Karpas-422 (cell line): ENCODE data around the gene GAS7. TPM values are rescaled to one million over a fixed set of nuclear protein-coding genes. Genes with fewer than 3 reads are reported as not detected.
"Not testable (repeated sequence)": the region's sequence is repeated elsewhere in the genome, so short reads cannot be mapped to it uniquely, and the experiment has no call there.

Experiments
- DNase-seq: peaks from one replicate; pipeline ENCODE4 v3.0.0-alpha.2; 2015
- H2AFZ ChIP-seq: fragments of 200-600 bp; sonication (generic); 2 replicates; pipeline ENCODE4 v1.6.1; 2014; ENCODE audit warnings: antibody characterized with exemption, low read length, mixed read lengths
- H3K27ac ChIP-seq: fragments of 200-600 bp; sonication (generic); 2 replicates; pipeline ENCODE4 v1.5.1; 2014; ENCODE audit warnings: mild to moderate bottlenecking, low read length, moderate library complexity
- H3K27me3 ChIP-seq: fragments of 200-600 bp; sonication (generic); 2 replicates; pipeline ENCODE4 v1.6.1; 2014; ENCODE audit warnings: low read length, mixed read lengths
- H3K36me3 ChIP-seq: fragments of 200-600 bp; sonication (generic); 2 replicates; pipeline ENCODE4 v1.6.1; 2014; ENCODE audit warnings: low read length, mixed read lengths; ENCODE audit not compliant: insufficient read depth
- H3K4me1 ChIP-seq: fragments of 200-600 bp; sonication (generic); 2 replicates; pipeline ENCODE4 v1.6.1; 2014; ENCODE audit warnings: mild to moderate bottlenecking, low read length, mixed read lengths
- H3K4me2 ChIP-seq: fragments of 200-600 bp; sonication (generic); 2 replicates; pipeline ENCODE4 v1.6.1; 2014; ENCODE audit warnings: low read length, low read depth, mild to moderate bottlenecking; ENCODE audit not compliant: poor library complexity, severe bottlenecking
- H3K4me3 ChIP-seq: fragments of 200-600 bp; sonication (generic); 2 replicates; pipeline ENCODE4 v1.5.1; 2014; ENCODE audit warnings: mild to moderate bottlenecking, antibody characterized with exemption, low read length, mixed read lengths
- H3K79me2 ChIP-seq: fragments of 200-600 bp; sonication (generic); 2 replicates; pipeline ENCODE4 v1.6.1; 2014; ENCODE audit warnings: mild to moderate bottlenecking, low read length, mixed read lengths
- H3K9ac ChIP-seq: fragments of 200-600 bp; sonication (generic); 2 replicates; pipeline ENCODE4 v1.6.0; 2014; ENCODE audit warnings: low read length
- H3K9me2 ChIP-seq: fragments of 200-600 bp; sonication (generic), shearing (Covaris generic); replicated peaks from 2 replicates; pipeline ENCODE4 v1.6.0; 2014; ENCODE audit warnings: mild to moderate bottlenecking, low read length, moderate library complexity; ENCODE audit not compliant: insufficient read depth
- H3K9me3 ChIP-seq: fragments of 300-700, 200-600 bp; sonication (generic); 2 replicates; pipeline ENCODE4 v1.6.1; 2014; ENCODE audit warnings: low read length, mixed read lengths
- H4K20me1 ChIP-seq: fragments of 200-600 bp; sonication (generic); 2 replicates; pipeline ENCODE4 v1.6.1; 2014; ENCODE audit warnings: mild to moderate bottlenecking, antibody characterized with exemption, low read length, low read depth; ENCODE audit not compliant: insufficient read depth
- total RNA-seq: library from RNA; depleted of rRNA; stranded (reverse); fragments of >200 nt; shearing (Covaris generic); gene quantifications from 2 replicates; pipeline ENCODE4 v1.2.3, GENCODE V29; 2014; ENCODE audit warnings: low replicate concordance

GAS7 gene
- total RNA-seq, 1 experiment from 2014 or later, result 79.9 TPM

DNA sequence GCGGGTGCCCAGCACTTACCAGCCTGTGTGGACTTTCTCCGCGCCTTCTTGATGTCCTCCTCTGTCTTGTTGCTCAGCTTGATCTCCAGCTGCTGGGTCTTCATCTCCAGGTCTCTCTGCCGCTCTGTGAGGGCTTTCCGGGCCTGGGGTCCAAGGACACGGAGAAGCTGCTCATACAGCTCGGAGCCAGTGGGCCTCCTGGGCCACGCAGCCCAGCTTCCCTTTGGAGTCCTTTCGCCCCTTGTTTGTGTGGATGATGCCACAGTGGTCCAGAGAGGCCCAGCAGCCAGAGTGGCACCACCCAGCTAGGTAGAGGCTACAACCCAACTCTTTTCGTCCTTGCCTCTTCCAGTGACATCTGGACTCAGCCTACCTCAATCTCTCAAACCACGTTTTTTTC is 272.9 kb downstream of the GAS7 start:
- 0 out of 2 replicates have a peak, but pooled peaks cover 2% of the 10 kb centered on the region for H3K79me2 ChIP-seq
- H3K4me1 ChIP-seq, result peaks cover 46% of the 10 kb centered on the region
- H3K4me2 ChIP-seq, result no peak overlapping the region
- H3K36me3 ChIP-seq, result peaks cover 37% of the 10 kb centered on the region
- no peak overlapping the region for H3K4me3 ChIP-seq
- H3K27ac ChIP-seq, result peak overlapping the region; percentile 46; the same call in 1 of the 2 replicates
- no peaks in the 10 kb centered on the region for H3K9me2 ChIP-seq
- H3K27me3 ChIP-seq, result no peaks in the 10 kb centered on the region
- DNase-seq, result no peak
- H4K20me1 ChIP-seq, result no peaks in the 10 kb centered on the region
- H2AFZ ChIP-seq, result no peak overlapping the region
- H3K9me3 ChIP-seq, result no peaks in the 10 kb centered on the region
- no peak overlapping the region for H3K9ac ChIP-seq

DNA sequence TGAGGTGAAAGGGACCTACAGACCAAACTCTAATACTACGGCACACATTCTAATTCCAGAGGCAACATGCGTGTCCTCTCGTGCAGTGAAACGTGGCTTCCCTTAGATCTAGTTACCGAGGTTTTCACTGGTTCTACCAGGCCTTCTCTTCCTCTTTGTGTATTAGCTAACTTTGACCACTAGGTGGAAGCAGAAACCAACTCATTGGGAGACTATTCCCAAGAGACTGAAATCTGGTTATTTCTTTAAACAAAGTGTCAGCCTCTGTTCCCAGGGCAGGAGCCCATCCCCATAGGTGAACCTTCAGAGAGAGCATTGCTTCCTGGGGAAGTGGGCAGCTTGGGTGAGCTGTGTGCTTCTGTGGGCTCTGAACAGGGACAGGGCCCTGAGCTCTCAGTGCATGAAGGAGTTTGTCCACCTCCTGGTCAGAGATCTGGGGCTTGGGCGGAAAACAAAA is 273.6 kb downstream of the GAS7 start:
- Histone ChIP-seq H3K27me3 (no peaks in the 10 kb centered on the region), H3K79me2 (0 out of 2 replicates have a peak, but pooled peaks cover 2% of the 10 kb centered on the region), H2AFZ (no peak overlapping the region), H4K20me1 (no peaks in the 10 kb centered on the region), H3K9ac (no peak overlapping the region), H3K4me3 (no peak overlapping the region), H3K4me2 (no peak overlapping the region), H3K4me1 (peaks cover 39% of the 10 kb centered on the region), H3K9me3 (no peaks in the 10 kb centered on the region), H3K36me3 (peaks cover 37% of the 10 kb centered on the region), H3K27ac (peak overlapping the region; percentile 46; the same call in 1 of the 2 replicates), H3K9me2 (no peaks in the 10 kb centered on the region)
- peak; percentile 94 for DNase-seq

DNA sequence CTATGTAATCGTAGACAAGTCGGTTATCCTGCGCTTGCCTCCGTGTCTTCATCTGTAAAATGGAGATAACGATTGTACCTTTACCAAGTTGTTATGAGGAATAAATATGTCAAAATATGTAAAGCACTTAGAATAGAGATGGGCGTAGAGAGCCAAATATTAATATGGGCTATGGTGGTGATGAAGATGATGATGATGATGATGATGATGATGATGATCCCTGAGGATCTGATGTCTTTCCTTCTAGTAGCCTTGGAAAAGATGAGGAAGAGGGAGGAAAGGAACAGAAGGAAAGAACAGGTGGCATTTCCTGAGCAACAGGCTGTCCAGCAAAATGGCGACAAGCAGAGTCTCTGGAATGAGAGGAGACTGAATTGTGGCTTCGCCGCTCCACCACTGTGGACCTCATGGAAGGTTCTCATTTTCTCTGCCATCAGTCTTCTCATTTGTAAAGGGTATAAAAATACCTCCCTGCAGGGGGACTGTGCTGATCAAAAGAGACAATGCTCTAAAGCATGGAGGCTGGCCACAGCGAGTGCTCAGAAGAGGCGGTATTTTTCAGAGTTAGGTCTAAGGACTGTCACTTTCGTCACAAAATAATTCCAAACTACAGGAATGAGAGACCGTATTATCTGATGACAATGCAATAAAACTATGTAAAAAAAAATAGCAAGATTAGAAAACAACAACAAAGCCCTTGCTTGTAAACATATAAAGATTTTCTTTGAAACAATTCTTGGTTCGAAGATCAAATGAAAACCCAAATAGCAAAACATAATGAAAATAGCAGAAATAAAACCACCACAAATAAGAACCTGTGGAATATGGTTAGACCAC is 276.2 kb downstream of the GAS7 start:
- no peak overlapping the region for H3K4me3 ChIP-seq
- DNase-seq, result no peak
- H3K4me2 ChIP-seq, result no peak overlapping the region
- no peak overlapping the region for H2AFZ ChIP-seq
- no peaks in the 10 kb centered on the region for H3K27me3 ChIP-seq
- H3K79me2 ChIP-seq, result 0 out of 2 replicates have a peak, but pooled peaks cover 2% of the 10 kb centered on the region
- H3K27ac ChIP-seq, result no peak overlapping the region
- H3K36me3 ChIP-seq, result peaks cover 47% of the 10 kb centered on the region
- H3K4me1 ChIP-seq, result peaks cover 24% of the 10 kb centered on the region
- no peak overlapping the region for H3K9ac ChIP-seq
- no peaks in the 10 kb centered on the region for H3K9me2 ChIP-seq
- 0 out of 2 replicates have a peak, but pooled peaks cover 3% of the 10 kb centered on the region for H4K20me1 ChIP-seq
- H3K9me3 ChIP-seq, result no peaks in the 10 kb centered on the region

DNA sequence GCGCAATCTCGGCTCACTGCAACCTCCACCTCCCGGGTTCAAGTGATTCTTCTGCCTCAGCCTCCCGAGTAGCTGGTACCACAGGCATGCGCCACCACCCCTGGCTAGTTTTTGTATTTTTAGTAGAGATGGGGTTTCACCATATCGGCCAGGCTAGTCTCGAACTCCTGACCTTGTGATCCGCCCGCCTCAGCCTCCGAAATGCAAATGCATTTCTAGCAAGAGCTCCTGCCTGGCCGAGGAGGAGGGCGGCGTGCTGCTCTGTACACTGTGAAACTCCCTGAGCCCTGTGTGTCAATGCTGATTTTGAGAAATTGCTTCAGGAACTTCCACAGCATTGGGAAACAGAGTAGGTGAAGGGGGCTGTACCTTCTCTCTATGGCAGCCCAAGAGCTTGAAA is 277.2 kb downstream of the GAS7 start:
- peaks cover 47% of the 10 kb centered on the region for H3K36me3 ChIP-seq
- H3K9me3 ChIP-seq, H3K9ac ChIP-seq, H3K79me2 ChIP-seq, DNase-seq, H3K9me2 ChIP-seq, H3K27me3 ChIP-seq, H3K4me3 ChIP-seq, H2AFZ ChIP-seq, H3K4me2 ChIP-seq, H3K27ac ChIP-seq, H4K20me1 ChIP-seq: not testable (repeated sequence)
- peaks cover 17% of the 10 kb centered on the region for H3K4me1 ChIP-seq

DNA sequence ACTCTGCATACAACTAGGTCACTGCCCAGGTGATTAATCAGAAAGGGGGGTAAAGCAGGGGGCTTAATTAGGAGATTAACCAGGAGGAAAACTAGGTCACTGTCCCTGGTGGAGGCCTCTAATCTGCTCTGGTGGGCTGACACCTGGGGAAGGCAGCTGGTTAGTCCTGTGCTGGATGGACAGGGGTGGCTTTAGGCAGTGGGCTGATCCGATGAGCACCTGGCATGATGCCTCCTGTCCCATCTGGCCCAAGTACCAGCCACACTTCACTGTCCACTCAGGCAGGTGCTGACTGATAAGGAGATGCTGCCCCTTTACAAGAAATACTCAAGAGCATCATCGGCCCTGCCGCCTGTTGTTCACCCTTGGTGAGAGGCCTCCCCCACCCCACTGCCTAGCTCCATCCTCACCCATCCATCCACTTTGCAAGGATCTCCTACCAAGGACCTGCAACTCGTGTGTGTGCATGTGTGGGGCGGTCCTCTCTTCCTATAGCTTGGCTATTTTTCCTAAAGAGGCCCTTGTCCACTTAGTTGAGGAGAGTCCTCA is 279.5 kb downstream of the GAS7 start:
- Histone ChIP-seq H3K27ac (no peak overlapping the region), H3K79me2 (no peaks in the 10 kb centered on the region), H2AFZ (no peak overlapping the region), H3K9me3 (no peaks in the 10 kb centered on the region), H3K36me3 (peaks cover 55% of the 10 kb centered on the region), H3K27me3 (no peaks in the 10 kb centered on the region), H3K4me1 (no peaks in the 10 kb centered on the region), H3K4me2 (no peak overlapping the region), H3K4me3 (no peak overlapping the region), H3K9ac (no peak overlapping the region), H3K9me2 (no peaks in the 10 kb centered on the region), H4K20me1 (0 out of 2 replicates have a peak, but pooled peaks cover 5% of the 10 kb centered on the region)
- no peak for DNase-seq

DNA sequence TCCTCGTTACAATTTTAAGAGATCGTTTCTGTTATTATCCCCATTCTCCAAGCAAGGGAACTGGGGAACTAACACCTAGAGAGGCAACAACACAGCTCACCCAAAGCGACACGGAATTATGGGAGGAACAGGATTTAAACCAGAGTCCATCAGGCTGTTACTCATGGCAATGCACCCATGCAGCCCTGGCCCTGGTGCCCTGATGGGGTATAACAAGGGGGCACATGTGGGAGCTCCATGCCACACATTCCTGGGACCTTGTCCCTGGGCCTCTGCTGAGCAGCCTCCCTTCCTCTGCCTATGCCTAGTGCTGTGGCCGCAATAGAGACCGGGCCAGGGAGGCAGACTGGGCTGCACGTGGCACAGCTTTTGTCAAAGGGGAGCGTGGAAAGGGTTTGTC is 280.1 kb downstream of the GAS7 start:
- Histone ChIP-seq H3K79me2 (no peaks in the 10 kb centered on the region), H4K20me1 (0 out of 2 replicates have a peak, but pooled peaks cover 7% of the 10 kb centered on the region), H3K4me1 (no peaks in the 10 kb centered on the region), H2AFZ (no peak overlapping the region), H3K4me3 (no peak overlapping the region), H3K4me2 (no peak overlapping the region), H3K9ac (no peak overlapping the region), H3K27me3 (no peaks in the 10 kb centered on the region), H3K9me3 (no peaks in the 10 kb centered on the region), H3K27ac (no peak overlapping the region), H3K9me2 (no peaks in the 10 kb centered on the region), H3K36me3 (peaks cover 50% of the 10 kb centered on the region)
- DNase-seq, result no peak

DNA sequence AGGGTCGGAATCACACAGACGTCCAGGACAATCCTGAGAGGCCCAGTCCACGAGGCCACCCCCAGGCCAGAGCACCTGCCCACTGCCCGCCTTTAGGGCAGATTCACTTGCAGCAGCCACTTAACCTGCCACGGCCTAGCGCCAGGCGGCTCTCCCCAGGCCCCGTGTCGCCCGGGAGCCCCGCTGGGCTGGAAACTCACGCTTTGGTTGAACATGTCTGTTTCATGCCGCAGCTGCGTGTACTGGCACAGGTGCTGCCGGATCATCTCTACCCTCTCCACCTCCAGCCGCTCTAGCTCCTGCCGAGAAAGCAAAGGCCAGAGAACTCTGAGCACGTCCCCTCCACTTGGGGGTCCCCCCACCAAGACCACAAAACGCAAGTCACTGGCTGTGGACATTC is 280.6 kb downstream of the GAS7 start:
- Histone ChIP-seq H3K4me3 (no peak overlapping the region), H3K79me2 (no peaks in the 10 kb centered on the region), H3K4me2 (no peak overlapping the region), H2AFZ (no peak overlapping the region), H3K4me1 (no peaks in the 10 kb centered on the region), H3K36me3 (peaks cover 47% of the 10 kb centered on the region), H3K27ac (no peak overlapping the region), H3K27me3 (no peaks in the 10 kb centered on the region), H3K9me3 (no peaks in the 10 kb centered on the region), H3K9me2 (no peaks in the 10 kb centered on the region), H3K9ac (no peak overlapping the region), H4K20me1 (0 out of 2 replicates have a peak, but pooled peaks cover 7% of the 10 kb centered on the region)
- no peak for DNase-seq

DNA sequence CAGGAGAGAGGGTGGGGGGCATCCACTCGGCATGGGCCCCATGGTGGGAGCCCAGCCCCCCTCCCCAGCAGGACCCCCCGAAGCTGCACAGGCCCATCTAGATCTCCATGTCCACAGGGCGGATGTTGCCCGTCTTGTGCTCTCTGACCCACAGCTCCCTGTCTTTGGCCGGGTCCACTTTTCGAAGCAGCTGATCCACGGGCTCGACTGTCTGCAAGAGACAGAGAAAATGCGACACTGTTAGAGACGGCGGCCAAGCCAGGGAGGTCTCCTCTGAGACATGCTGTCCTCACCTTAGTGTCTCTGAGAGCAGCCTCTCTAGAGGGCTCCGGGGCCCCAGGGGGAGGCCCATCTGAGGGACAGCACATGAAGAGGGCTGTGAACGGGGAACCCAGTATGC is 281.3 kb downstream of the GAS7 start:
- Histone ChIP-seq H3K9ac (no peak overlapping the region), H3K4me2 (no peak overlapping the region), H4K20me1 (peaks cover 7% of the 10 kb centered on the region; the same call in 1 of the 2 replicates), H3K4me1 (no peaks in the 10 kb centered on the region), H3K9me3 (no peaks in the 10 kb centered on the region), H3K27me3 (no peaks in the 10 kb centered on the region), H3K27ac (no peak overlapping the region), H3K9me2 (no peaks in the 10 kb centered on the region), H3K79me2 (no peaks in the 10 kb centered on the region), H3K4me3 (no peak overlapping the region), H3K36me3 (peaks cover 40% of the 10 kb centered on the region), H2AFZ (no peak overlapping the region)
- DNase-seq, result no peak
